GM19238 (cell line): Measurements from ENCODE around the gene TMEM250.
"Not testable (repeated sequence)": the region's sequence is repeated elsewhere in the genome, so short reads cannot be mapped to it uniquely, and the experiment has no call there.

Experiments used
- DNase-seq: peaks from one replicate; pipeline ENCODE4 v3.0.0; 2011; ENCODE audit warnings: low spot score; ENCODE audit not compliant: insufficient read length

The TMEM250 gene, protein sequence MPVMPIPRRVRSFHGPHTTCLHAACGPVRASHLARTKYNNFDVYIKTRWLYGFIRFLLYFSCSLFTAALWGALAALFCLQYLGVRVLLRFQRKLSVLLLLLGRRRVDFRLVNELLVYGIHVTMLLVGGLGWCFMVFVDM

DNA sequence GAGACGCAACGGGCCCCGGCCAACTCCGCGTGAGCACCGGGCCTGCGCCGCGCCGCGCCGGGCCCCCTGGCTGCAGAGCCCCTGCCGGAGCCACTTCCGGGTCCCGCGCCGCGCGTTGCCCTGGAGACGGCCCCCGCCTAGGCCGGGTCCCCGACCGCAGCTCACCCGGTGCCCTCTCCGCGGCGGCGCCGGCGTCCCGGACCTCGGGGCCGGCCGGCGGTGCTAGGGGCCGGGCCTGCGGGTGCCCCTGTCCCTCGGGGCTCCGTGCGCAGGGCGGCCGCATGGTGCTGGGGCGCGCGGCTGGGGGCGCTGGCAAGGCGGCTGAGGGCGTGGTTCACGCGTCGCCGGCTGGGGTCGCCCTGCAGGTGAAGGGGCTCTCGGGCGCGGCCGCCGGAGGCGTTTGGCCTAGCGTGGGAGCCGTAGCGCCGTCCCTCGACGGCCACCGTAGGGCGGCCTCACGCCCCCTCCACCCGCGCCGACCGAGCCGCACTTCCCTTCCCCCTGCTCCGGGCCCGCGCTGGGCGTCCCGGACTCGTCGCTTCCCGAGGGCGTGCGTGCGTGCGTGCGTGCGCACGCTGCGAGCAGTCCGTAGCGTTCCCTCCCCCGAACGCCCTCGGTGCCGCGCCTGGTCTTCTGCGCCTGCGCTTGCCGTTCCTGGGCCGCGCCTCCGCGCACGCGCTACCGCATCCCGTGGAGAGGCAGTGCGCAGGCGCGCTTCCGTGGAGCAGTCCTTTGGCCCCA lies at the start of gene TMEM250:
TMEM250 (minus strand) TSS at position 556 of the 741 bp plus-strand sequence. CDS start 1,975 bp downstream, outside the sequence.
- DNase-seq, result peak; percentile 98

DNA sequence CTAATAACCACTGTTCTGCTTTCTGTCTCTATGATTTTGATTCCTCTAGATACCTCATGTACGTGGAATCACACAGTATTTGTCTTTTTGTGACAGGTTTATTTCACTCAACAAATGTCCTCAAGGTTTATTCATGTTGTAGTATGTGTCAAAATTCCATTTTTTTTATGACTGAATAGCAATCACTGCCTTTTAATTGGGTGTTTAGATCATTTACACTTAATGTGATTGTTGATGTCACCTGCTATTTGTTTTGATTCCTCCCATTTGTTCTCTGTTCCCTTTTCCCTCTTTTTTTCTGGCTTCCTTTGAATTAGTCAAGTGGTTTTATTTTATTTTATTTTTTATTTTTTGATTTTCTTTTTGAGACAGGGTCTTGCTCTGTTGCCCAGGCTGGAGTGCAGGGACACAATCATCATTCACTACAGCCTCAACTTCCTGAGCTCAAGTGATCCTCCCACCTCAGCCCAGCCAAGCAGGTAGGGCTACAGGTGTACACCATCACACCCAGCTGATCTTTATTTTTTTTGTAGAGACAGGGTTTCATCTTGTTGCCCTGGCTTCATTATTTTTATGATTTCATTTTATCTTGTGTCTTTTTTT lies 44.7 kb upstream of the TMEM250 start:
- no peak for DNase-seq

DNA sequence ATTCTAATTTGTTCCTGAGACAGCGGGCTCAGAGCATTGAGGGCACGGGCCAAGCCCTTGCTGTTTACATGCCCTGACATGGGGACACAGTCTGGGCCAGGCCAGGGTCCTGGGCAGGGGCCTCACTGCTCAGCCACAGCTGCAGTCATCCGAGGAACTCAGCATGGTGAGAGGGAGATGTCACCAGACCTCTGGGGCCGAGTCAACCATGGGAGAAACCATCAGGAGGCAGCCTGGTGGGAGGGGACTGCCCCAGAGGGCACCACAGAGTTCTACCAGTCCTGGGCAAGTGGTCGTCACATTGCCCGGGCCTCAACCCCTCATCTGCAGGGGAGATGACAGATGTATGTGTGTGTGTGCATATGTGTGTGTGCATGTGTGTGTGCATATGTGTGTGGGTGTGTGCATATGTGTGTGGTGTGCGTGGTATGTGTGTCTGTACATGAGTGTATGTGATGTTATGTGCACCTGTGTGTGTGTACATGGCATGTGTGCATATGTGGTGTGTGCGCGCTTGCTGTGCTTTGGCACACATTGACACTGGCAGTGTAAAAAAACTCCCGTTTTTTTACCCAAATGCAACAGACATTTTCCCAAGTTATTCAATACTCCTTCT lies 42.4 kb upstream of the TMEM250 start:
- DNase-seq, result no peak

DNA sequence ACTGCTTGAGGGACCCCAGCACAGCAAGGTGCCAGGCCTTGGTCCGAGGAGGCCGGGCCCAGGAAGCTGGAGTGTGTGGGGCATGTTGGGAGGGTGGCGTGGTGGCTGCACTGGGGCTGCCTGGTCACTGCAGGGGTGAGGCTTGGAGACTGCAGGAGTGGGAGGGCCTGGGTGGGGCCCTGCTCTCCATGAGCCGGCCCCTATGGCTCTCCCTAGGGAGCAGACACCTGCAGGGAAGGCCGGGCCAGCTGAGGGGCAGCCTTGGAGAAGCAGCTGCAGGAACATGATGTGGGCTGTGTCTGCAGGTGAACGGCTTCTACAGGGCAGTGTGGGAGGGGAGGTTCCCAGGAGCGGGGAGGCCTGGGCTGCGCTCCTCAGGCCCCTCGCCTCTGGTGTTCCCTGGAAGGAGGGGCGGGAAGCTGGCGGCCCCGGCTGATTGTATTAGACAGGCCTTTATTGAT lies 41.7 kb upstream of the TMEM250 start:
- no peak for DNase-seq

DNA sequence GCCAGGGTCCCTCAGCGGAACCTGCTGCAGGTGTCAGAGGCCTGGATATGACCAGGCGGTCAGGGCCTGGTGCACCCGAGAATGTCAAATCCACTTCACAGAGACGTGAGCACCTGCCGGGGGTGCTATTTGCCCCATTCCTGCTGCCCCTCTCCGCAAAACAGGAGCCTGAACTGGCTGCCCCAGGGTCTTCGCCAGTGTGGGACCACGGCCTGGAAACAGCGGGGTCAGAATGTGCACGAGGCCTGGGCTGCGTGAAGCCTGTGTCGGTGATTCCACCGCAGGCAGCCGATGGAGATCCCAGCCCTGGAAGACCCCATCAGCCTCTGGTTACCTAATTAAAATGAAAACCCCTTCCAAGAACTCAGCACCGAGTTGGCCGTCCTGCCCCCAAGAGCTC lies 41.2 kb upstream of the TMEM250 start:
- DNase-seq, result no peak

DNA sequence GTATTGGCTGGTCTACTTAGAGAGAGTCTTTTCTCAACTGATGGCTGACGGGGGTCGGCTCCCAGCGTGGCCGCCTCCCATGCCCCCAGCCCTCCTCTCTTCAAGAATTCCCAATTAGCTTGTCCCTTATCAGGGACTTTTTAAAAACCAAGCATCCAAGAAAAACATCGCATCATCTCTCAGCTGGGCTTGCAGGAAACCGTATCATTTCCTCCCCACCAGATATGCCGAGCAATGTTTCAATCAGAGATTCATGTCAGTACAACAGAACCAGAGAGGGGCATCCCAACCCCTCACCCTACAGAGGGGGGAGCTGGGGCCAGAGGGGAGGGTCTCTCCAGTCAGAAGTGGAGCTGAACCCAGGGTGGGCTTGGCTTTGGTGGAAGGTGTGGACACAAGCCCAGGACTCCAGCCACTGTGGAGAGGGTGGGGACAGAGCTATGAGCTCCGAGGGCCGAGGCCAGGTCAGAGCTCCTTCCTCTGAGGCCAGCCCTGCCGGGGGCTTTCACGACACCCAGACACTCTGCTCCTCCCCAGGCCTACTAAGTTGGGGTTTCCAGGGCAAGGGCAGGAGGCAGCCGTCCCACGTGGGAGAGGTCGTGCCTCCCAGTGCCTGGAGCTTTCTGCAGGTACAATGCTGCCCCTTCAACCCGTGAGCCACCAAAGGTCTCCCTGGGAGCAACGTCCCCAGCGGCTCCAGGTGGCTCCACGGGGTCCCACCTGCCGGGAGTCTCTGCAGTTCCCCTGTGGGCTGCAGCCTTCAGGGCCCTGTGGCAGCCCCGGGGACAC lies 39.0 kb upstream of the TMEM250 start:
- DNase-seq, result no peak

DNA sequence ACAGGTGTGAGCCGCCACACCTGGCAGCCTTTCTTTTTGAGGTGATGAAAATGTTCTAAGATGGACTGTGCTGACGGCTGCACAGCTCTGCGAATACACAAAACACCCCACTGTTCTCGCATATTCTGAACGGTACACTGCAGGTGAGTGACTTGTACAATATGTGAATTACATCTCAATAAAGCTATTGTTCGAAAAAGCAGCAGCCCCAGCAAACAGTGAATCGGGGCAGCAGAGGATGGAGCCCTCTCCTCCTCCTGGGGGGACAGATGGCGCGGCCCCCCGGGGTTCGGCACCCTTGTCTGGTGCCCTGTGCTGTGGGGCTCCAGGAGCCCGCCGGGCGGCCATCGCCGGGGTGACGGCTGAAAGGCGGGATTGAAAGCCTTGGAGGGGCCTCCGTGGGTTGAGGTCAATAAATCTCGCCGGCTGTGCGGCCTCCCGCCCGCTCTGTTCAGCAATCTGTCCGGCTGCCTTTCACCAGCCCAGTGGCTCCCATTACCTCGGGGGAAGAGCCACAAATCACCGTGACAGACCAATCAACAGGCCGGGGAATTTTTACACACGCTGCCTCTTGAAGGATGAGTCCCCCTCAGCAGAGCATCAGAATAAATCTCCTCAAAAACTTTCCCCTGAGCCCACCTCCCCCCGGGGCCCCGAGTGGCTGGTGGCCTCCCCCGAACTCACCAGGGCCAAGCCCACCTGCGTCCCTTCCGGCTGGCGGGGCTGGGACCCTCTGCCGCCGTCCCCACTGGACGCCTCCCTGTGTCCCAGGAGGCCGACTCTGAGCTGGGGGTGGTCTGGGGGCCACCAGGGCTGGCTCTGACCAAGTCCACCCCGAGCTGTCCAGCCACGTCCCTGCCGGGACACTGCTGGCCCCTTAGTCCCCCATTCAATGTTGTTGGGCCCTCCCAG lies 37.8 kb upstream of the TMEM250 start:
- no peak for DNase-seq

DNA sequence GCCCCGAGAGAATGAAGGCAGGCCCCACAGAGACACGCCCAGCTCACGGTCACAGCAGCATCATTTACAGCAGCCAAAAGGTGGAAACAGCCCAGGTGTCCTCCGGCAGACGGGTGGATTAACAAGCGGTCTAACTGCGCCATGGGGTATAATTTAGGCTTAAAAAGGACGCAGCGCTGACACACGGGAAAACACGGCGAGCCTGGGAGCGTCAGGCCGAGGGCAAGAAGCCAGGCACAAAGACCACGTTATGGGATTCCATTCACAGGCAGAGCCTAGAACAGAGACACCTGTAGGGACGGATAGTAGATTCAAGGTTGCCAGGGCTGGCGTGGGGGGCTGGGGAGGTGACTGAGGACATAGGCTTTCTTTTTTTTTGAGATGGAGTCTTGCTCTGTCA lies 36.9 kb upstream of the TMEM250 start:
- DNase-seq, result no peak

DNA sequence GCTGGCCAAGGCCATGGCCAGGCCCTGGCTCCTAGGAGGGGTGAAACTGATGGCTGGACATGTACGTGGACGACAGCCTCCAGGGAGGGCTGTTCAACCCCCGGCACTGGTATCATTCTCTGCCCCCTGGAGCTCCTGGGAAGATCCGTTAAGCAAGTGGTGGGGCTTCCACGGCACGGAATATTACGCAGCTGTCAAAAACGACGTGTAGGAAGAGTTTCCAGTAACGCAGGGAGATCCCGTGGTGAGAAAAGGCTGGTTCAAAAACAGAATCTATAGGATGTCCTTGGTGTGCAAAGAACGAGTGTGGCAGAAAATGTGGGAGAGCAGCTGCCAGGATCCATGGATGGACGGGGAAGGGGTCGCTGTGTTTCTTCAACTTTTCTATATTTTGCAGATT lies 36.3 kb upstream of the TMEM250 start:
- no peak for DNase-seq

DNA sequence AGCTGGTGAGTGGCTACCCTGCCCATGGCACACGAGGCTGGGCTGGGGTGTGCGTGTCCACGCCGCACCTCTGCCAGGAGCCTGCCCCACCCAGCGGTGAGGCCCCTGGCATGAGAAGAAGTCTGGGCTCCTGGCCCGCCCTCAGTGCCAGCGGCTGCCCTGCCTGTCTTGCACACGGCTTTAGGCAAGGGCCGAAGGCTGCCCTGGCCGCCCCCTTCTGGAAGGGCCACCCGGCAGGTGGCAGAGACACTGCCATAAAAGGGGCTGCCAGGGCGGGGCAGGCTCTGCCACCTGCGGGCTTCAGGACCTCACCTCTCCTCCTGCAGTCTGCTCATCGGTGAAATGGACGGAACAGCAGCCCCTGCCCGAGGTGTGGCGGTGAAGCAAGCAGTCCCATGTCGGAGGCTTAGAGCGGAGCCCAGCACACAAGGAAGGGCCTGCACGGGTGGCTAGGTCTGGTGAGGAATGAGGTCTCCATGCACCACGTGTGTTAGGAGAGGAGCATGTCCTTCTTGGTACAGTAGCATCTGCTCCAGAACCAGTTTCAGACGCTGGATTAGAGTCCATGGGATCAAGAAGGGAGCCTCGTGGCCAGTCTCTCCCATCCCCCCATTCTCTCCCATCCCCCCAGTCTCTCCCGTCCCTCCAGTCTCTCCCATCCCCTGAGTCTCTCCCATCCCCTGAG lies 34.8 kb upstream of the TMEM250 start:
- DNase-seq, result no peak

DNA sequence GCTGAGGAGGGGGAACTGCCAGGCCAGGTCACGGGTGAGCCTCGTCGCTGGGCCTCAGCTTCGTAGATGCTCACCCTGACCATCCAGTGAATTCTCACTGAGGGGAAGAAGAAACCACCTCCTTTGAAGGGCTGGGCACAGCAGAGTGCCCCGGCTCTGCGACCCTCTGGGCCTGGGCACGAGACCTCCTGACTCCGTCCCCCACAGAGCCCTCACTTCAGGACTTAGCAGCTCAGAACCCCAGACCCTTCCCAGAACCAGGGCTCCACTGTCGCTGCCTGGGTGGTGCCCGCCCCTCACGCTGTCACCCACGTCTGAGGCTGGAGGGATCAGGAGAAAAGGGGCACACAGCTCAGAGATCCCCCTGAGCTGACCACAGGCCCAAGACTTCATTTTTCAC lies 34.3 kb upstream of the TMEM250 start:
- DNase-seq, result no peak

DNA sequence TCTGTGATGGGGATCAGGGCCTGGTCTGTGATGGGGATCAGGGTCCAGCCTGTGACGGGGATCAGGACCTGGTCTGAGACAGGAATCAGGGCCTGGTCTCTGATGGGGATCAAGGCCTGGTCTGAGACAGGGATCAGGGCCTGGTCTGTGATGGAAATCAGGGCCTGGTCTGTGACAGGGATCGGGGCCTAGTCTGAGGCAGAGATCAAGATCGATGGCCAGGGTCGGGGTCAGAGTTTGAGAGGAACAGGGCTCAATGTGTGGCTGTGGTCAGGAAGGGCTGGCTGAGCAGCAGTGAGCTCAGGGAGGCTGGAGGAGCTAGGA lies 33.8 kb upstream of the TMEM250 start:
- no peak for DNase-seq

DNA sequence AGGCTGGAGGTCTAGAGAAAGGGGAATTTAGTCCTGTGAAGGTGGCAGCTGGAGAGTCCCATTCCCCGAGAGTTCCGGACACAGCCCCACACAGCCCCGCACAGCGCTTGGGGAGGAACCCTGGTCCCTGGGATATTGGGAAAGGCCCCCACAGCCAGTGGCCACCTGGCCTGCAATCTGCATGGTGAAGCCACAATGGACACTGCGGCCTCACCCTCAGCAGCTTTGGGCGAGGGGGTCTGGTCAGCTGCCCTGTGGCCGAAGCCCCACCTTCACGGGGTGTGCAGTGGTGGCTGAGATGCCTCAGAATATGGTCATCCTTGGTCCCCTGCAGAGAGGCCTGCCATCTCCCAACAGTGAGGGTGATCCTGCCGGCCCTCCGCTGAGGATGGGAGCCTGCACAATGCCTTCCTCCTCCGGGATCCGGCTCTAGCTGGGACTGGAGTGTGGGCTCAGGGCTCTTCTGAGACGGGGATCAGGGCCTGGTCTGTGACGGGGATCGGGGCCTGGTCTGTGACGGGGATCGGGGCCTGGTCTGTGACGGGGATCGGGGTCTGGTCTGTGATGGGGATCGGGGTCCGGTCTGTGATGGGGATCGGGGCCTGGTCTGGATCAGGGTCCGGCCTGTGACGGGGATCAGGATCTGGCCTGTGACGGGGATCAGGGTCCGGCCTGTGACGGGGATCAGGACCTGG lies 33.3 kb upstream of the TMEM250 start:
- no peak for DNase-seq

DNA sequence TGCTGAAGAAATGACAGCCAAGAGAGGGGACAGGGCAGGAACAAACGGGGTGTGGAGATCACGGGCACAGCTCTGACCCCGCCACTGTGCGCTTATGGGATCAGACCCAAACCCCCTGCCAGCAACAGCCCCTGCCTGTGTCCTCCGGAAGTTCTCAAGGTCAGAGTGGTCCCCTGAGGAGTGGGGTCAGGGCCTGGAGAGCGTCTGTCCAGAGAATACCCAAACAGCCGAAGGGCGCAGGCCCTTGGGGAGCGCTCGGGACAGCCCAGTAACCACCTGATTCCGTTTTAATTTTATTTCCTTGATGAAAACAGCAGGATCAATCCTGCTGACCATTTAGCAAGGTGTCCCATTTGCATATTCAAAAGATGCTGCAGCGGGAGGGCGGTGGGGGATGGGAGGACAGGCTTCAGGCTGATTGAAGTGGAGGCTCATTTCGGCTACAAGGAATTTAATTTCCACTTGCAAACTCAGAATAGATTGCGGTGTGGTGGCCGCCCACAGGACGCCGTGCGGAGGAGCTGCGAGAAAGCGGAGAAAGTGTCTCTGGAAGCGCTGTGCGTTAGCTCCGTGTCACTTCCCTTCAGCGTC lies 32.6 kb upstream of the TMEM250 start:
- no peak for DNase-seq

DNA sequence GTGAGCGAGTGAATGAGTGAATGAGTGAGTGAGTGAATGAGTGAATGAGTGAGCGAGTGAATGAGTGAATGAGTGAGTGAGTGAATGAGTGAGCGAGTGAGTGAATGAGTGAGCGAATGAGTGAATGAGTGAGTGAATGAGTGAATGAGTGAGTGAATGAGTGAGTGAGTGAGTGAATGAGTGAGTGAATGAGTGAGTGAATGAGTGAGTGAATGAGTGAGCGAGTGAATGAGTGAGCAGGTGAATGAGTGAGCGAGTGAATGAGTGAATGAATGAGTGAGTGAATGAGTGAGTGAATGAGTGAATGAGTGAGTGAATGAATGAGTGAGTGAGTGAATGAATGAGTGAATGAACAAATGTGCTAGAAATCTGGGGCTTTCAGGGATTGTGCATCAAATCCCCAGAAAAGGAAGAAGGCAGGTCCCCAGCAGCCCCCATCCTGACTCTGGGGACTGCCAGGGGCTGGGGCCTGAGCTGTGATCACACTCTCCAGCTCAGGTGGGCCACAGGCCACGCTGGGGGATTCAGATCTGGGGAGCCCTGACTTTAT lies 32.1 kb upstream of the TMEM250 start:
- not testable (repeated sequence) for DNase-seq

DNA sequence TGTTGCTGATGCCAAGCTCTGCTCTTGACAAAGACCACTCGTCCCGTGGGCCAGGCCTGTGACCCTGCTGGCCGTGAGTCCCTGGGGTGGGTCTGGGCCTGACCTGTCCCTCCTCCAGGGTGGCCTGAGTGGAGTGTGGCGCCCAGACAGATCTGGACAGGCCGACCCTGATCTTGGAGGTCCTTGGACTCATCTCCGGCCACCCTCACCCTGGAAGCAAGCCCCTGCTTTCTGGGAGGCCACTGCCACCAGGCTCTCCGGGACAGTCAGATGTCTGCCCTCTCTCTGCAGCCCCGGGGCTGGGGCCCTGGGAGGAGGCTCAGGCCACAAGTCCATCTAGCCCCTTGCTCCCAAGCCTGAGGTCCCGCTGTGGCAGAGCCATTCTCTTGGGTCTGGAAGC lies 31.2 kb upstream of the TMEM250 start:
- DNase-seq, result no peak

DNA sequence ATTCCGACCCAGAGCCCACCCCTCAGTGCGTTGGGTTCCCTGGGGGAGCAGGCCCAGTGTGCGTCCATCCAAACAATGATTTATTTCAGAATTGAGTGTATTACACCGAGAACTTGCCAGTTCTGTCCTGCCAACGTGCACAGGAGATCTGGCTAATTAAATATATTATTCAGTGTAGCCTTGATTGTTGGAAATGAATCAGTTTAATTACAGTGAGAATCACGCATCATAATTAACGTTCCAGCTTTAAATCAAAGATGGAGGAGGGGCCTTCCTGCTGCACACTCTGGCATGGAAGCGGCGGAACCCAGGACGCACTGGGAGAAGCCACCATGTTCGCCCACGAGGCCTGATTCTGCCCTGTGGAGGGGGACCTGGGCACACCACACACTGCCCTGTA lies 30.7 kb upstream of the TMEM250 start:
- no peak for DNase-seq

DNA sequence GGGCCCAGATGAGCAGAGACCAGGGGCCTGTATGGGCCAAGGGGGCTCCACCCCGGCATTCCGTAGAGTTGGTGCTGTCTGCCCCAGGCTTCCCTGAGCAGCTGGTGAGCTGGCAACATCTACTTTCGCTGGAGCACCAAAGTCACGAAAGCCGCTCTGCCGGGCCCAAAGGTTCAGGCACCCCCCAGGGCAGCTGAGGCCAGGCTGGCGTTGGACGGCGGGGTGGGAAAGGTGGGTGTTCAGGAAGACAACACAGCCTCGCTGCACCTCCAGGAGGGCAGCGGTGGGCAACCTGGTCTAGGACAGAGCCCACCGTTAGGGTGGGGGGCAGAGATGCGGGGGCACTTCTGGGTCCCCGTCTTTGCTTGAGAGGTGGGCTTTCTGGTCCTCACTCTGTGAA lies 30.1 kb upstream of the TMEM250 start:
- no peak for DNase-seq
